GM08714 (cell line): Measurements from ENCODE around the gene COQ5.

Source experiments
- H3K4me3 ChIP-seq: fragments of 200-500 bp; sonication (Bioruptor generic); 2 replicates; pipeline ENCODE4 v1.5.1; 2014; ENCODE audit warnings: mild to moderate bottlenecking, low read length, inconsistent platforms
- ZNF274 ChIP-seq: IDR thresholded peaks from 2 replicates; pipeline ENCODE4 v1.6.1; 2012; ENCODE audit warnings: mild to moderate bottlenecking, low read depth, low read length

Gene COQ5

GRCh38 chr12:120463712-120464111, 65.2 kb downstream of the COQ5 start:
- TF ChIP-seq ZNF274, result no peak
- no peak overlapping the region for H3K4me3 ChIP-seq

- H3K4me3 ChIP-seq, result no peak overlapping the region
- no peak for TF ChIP-seq ZNF274
Observed at GRCh38 chr12:120462099-120462640, 66.8 kb downstream of the COQ5 start.

- TF ChIP-seq ZNF274, result no peak
- H3K4me3 ChIP-seq, result no peak overlapping the region
Observed at GRCh38 chr12:120460157-120460556, 68.8 kb downstream of the COQ5 start.

- no peak overlapping the region for H3K4me3 ChIP-seq
- no peak for TF ChIP-seq ZNF274
Observed at GRCh38 chr12:120457133-120457532, 71.8 kb downstream of the COQ5 start.

GRCh38 chr12:120455302-120455701, 73.7 kb downstream of the COQ5 start:
- TF ChIP-seq ZNF274, result no peak
- H3K4me3 ChIP-seq, result no peak overlapping the region

GRCh38 chr12:120453977-120454376, 75.0 kb downstream of the COQ5 start:
- no peak overlapping the region for H3K4me3 ChIP-seq
- no peak for TF ChIP-seq ZNF274
